Heart right ventricle (tissue), 16 donors: ENCODE results near the gene FGF3. TPM values are rescaled to one million over a fixed set of nuclear protein-coding genes. Genes with fewer than 3 reads are reported as not detected.

Source experiments
- ATAC-seq, 8 donors: fragments of 200-7000 bp; cut with Tn5 transposase; one replicate each; pipeline ENCODE4 v1.9.1; 2020; ENCODE audit warnings: mild to moderate bottlenecking in 8 of 8, moderate library complexity in 8 of 8, moderate number of reproducible peaks in 1 of 8
- DNase-seq, 2 donors: peaks; one replicate each; pipeline ENCODE4 v3.0.0-alpha.2; 2020
- H3K27ac ChIP-seq, 10 donors: fragments of 200-600 bp; sonication (generic) in 2 of 10; one replicate each; pipeline versions ENCODE4 v1.5.0 to v1.8.0; 2020 to 2022; ENCODE audit warnings: mild to moderate bottlenecking in 3 of 10
- H3K27me3 ChIP-seq, 7 donors: fragments of 200-600 bp; one replicate each; pipeline ENCODE4 v1.8.0; 2021 to 2022; ENCODE audit warnings: mild to moderate bottlenecking in 2 of 7
- H3K36me3 ChIP-seq, 9 donors: fragments of 200-600 bp; sonication (generic) in 1 of 9; one replicate each; pipeline versions ENCODE4 v1.5.0 to v1.8.0; 2020 to 2022; ENCODE audit warnings: mild to moderate bottlenecking in 2 of 9
- H3K4me1 ChIP-seq, 9 donors: fragments of 200-600 bp; sonication (generic) in 1 of 9; one replicate each; pipeline versions ENCODE4 v1.5.0 to v1.8.0; 2020 to 2022; ENCODE audit warnings: mild to moderate bottlenecking in 4 of 9
- H3K4me3 ChIP-seq, 10 donors: fragments of 200-600 bp; sonication (generic) in 2 of 10; one replicate each; pipeline versions ENCODE4 v1.5.0 to v1.8.0; 2020 to 2022; ENCODE audit warnings: mild to moderate bottlenecking in 7 of 10, moderate library complexity in 2 of 10
- H3K9me3 ChIP-seq, 11 donors: fragments of 200-600 bp in 10 of 11; sonication (generic) in 2 of 11; one replicate each; pipeline versions ENCODE4 v1.5.0 to v1.8.0; 2013 to 2022; ENCODE audit warnings: mild to moderate bottlenecking in 2 of 11, control low read depth in 1 of 11, moderate library complexity in 1 of 11
- CTCF ChIP-seq, 9 donors: fragments of 200-600 bp; sonication (generic) in 2 of 9; IDR thresholded peaks; one replicate each; pipeline versions ENCODE4 v1.5.0 to v1.8.0; 2021 to 2022; ENCODE audit warnings: antibody characterized with exemption in 9 of 9, mild to moderate bottlenecking in 5 of 9, moderate library complexity in 1 of 9
- WGBS, 2 donors: extraction: QIAGEN DNeasy Blood & Tissue Kit; methylation state at CpG; one replicate each; pipeline ENCODE4 v1.1.7; 2013; ENCODE audit warnings: inconsistent platforms in 1 of 2; 5-methylcytosine and 5-hydroxymethylcytosine counted together
- intact Hi-C, 10 donors: fragments of 100-400 bp; cut with DNase I; formaldehyde crosslinking; loops; one replicate each; pipeline versions ENCODE4 v1.11.1 to v1.14.2; 2022
- long read RNA-seq, 3 donors: library from polyadenylated mRNA; unstranded; transcript quantifications; one replicate each; pipeline ENCODE4 v2.0.0, GENCODE V29; 2020 to 2021
- polyA plus RNA-seq, 2 donors: library from polyadenylated mRNA; stranded (reverse); fragments of 200-250 nt; gene quantifications; one replicate each; pipeline ENCODE4 v1.2.3, GENCODE V29; 2013
- total RNA-seq, 10 donors: library from RNA; stranded (reverse); fragmentation: NEBNext Ultra II Directional in 3 of 10; extraction: Animal tissue kit (Norgen Biotek cat#: 25700) in 3 of 10; gene quantifications; one replicate each; pipeline versions ENCODE4 v1.2.1 to v1.2.4, GENCODE V29; 2021 to 2023
- donor health status: Arrhythmogenic right ventricular cardiomyopathy.
- donor health status: ischemic (EF 13 %, LVEDD 7.1; RV severe dilation, severe dysfunction).
- donor health status: healthy with polysubstance abuse.
- donor health status: DM: no; HTN: yes; CAD: no.
- donor health status: DM: no; HTN: no; CAD: no.
- donor health status: ischemic (EF 25% LVEDD 6.9; RV normal size, moderate dysfunction).
- donor health status: ischemic (EF 25% LVEDD 5.7; RV mildly dilated, moderate dysfunction).
- donor health status: healthy.
- donor health status: DM: yes; HTN: yes; CAD: no.
- donor health status: Ischemic cardiomyopathy.
- donor health status: ischemic (EF 35%, LVEDD 5.7; RV mildly dilated, moderate dysfunction).
- donor health status: nonischemic (EF 11% LVEDD 7.7; RV severe dilation, severe dysfunction).
- donor health status: DM: yes; HTN: yes; CAD: no.
- donor health status: PGD.
- donor health status: ischemic (EF 29% LVEDD 5.4; RV normal size, mild dysfunction).
- donor health status: nonischemic (EF 23%, LVEDD 6.1; RV moderate dilation, normal function).

Gene FGF3
- total RNA-seq (not detected), polyA plus RNA-seq (not detected)
- long read RNA-seq, donor 1: 0 reads
- long read RNA-seq, donor 2: 0 reads
- long read RNA-seq, donor 3: 0 reads

DNA sequence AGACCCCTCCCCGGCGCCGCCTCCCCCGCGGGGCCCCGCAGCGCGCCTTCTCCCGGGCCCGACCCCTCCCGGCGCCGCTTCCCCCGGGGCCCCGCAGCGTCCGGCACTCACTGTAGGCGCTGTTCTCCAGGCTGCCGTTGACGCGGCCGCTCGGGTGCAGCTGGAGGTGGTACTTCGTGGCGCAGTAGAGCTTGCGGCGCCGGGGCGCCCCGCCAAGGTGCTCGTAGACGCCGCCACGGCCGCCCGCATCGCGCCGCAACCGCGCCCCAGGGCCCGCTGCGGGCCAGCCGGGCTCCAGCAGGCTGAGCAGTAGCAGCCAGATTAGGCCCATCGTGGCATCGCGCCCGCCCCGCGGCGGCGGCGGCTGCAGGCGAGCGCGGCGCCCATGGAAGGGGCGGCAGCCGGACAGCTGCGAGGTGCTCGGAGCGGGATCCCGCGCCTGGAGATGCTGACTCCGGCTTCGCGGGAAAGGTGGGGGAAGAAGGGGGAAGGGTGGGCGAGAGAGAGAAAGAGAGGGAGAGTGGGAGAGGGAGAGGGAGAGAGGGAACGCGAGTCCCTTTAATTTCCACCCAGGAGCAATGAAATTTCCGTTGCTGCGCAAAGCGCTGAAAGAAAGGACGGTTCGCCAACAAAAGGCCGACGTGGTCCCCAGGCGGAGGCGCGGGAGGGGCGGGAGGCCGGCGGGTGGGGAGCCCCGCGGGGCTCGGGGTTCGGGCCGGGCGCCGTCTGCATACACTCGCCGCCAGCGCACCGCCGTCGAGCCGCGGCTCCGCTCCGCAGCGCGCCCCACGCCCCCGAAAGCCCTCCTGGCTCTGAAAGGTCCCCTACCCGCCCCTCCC is at the start of gene FGF3:
FGF3 (minus strand) TSS at position 814 of the 839 bp plus-strand sequence; CDS start at position 331, 483 bp downstream.
- ATAC-seq (no peak), DNase-seq (no peak)
- no peak for TF ChIP-seq CTCF (IDR thresholded peaks at IDR 0.05)
- no peaks in the 10 kb centered on the region for H3K9me3 ChIP-seq
- H3K27ac ChIP-seq: no peak within 1 kb of the TSS
- no peaks in the 10 kb centered on the region for H3K36me3 ChIP-seq
- WGBS, 2 donors: 1% methylated on average over 97 to 105 of the region's 105 CpGs
- intact Hi-C loops: no loop called here
- H3K27me3 ChIP-seq: peaks cover 33 to 98% (median 88%) of the 10 kb centered on the region in 7 donors
- H3K4me1 ChIP-seq: peaks cover 0 to 12% (median 10%) of the 10 kb centered on the region in 9 donors
- H3K4me3 ChIP-seq: no peak within 1 kb of the TSS

DNA sequence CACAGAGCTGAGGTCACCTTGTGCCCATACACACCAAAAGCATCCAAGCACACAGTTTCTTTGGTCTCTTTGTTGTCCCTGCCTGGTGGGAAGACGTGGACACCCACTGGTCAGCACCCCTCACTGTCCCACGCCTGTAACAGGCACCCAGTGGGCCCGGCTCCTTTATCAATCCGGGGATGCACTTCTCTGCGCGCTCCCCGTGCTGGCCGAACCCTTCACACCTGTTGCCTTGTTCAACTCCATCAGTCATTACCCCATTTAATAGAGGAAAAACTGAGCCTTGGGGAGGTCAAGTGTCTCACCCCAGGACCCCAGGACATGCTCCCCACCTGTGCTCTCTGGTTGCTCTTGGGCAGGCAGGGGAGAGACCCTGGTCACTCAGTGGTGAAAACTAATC is 49.7 kb upstream of the FGF3 start:
- DNase-seq (no peak), ATAC-seq (no peak)
- H3K4me3 ChIP-seq: no peak overlapping the region
- WGBS, 2 donors: 87 to 91% methylated on average over 8 of the region's 8 CpGs
- H3K27me3 ChIP-seq: peaks cover 0 to 54% (median 39%) of the 10 kb centered on the region in 7 donors
- no peak for TF ChIP-seq CTCF (IDR thresholded peaks at IDR 0.05)
- no peaks in the 10 kb centered on the region for H3K4me1 ChIP-seq
- no peaks in the 10 kb centered on the region for H3K36me3 ChIP-seq
- H3K9me3 ChIP-seq: no peaks in the 10 kb centered on the region
- H3K27ac ChIP-seq: no peak overlapping the region
- intact Hi-C loops: loop anchor here in 1 of 10 donors (5.0 kb wide), 1 partner anchor 67 kb away; no protein-coding TSS in a partner anchor

GRCh38 chr11:69868006-69868810 is 49.0 kb upstream of the FGF3 start:
- H3K36me3 ChIP-seq: no peaks in the 10 kb centered on the region
- no peak for DNase-seq
- TF ChIP-seq CTCF (IDR thresholded peaks at IDR 0.05): no peak
- WGBS, 2 donors: 44 to 51% methylated on average over 41 of the region's 41 CpGs
- no peak overlapping the region for H3K27ac ChIP-seq
- no peaks in the 10 kb centered on the region for H3K9me3 ChIP-seq
- no peaks in the 10 kb centered on the region for H3K4me1 ChIP-seq
- no peak for ATAC-seq
- H3K4me3 ChIP-seq: no peak overlapping the region
- intact Hi-C loops: loop anchor here in 1 of 10 donors (5.0 kb wide), 1 partner anchor 66 kb away; no protein-coding TSS in a partner anchor
- H3K27me3 ChIP-seq: peaks cover 0 to 50% (median 45%) of the 10 kb centered on the region in 7 donors
